ENCODE results near the gene SENP6.

SENP6 gene

DNA sequence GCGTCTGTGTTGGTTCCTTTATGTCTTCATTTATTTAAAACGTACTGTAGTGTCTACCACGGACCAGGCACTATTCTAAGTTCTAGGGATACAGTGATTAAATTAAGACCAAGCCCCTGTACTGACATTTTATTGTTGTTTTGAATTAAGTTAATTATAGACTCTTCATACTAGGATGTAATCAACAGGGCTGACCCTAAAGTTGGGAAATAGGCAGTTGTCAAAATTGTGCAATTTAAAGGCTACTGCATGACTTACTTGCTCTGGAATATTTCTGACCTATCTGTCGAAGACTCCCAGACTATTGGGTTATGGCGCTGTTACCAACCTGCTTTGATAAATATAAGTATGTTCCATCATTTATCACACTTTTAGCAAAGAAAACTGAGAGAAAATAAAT, 154.0 kb downstream of the SENP6 start:
- TF ChIP-seq, protein P1, sequence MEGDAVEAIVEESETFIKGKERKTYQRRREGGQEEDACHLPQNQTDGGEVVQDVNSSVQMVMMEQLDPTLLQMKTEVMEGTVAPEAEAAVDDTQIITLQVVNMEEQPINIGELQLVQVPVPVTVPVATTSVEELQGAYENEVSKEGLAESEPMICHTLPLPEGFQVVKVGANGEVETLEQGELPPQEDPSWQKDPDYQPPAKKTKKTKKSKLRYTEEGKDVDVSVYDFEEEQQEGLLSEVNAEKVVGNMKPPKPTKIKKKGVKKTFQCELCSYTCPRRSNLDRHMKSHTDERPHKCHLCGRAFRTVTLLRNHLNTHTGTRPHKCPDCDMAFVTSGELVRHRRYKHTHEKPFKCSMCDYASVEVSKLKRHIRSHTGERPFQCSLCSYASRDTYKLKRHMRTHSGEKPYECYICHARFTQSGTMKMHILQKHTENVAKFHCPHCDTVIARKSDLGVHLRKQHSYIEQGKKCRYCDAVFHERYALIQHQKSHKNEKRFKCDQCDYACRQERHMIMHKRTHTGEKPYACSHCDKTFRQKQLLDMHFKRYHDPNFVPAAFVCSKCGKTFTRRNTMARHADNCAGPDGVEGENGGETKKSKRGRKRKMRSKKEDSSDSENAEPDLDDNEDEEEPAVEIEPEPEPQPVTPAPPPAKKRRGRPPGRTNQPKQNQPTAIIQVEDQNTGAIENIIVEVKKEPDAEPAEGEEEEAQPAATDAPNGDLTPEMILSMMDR (IDR thresholded peaks at IDR 0.05; ENCODE audit: low read depth, low read length), result no peak
- DNase-seq (ENCODE audit: extremely low read depth, low read depth), result no peak

GRCh38 chr6:75757295-75757694, 155.6 kb downstream of the SENP6 start:
- TF ChIP-seq, protein P1 (IDR thresholded peaks at IDR 0.05; ENCODE audit: low read depth, low read length), result no peak
- DNase-seq (ENCODE audit: extremely low read depth, low read depth), result no peak

DNA sequence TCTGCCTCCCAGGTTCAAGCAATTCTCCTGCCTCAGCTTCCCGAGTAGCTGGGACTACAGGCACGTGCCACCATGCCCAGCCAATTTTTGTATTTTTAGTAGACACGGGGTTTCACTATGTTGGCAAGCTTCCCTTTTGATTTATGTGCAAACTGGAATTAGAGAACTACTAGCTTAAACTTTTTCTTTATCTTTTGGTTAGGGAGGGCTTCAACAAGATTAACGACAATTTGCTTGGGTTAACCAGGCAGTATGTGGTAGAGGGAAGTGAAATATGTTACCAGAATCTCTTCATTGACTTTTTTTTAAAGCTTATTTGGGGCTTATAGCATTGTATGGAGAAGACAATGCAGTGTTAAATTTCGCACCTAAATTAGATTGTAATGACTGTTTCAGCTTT, 156.4 kb downstream of the SENP6 start:
- TF ChIP-seq, protein P1 (IDR thresholded peaks at IDR 0.05; ENCODE audit: low read depth, low read length), result no peak
- DNase-seq (ENCODE audit: extremely low read depth, low read depth), result no peak

- DNase-seq (ENCODE audit: extremely low read depth, low read depth), result no peak
- TF ChIP-seq, protein P1 (IDR thresholded peaks at IDR 0.05; ENCODE audit: low read depth, low read length), result no peak
Measured at GRCh38 chr6:75759207-75759606, 157.5 kb downstream of the SENP6 start.

GRCh38 chr6:75760320-75760719, 158.6 kb downstream of the SENP6 start:
- no peak for DNase-seq (ENCODE audit: extremely low read depth, low read depth)
- TF ChIP-seq, protein P1 (IDR thresholded peaks at IDR 0.05; ENCODE audit: low read depth, low read length), result no peak

- TF ChIP-seq, protein P1 (IDR thresholded peaks at IDR 0.05; ENCODE audit: low read depth, low read length), result no peak
- no peak for DNase-seq (ENCODE audit: extremely low read depth, low read depth)
Measured at GRCh38 chr6:75761489-75761888, 159.8 kb downstream of the SENP6 start.

DNA sequence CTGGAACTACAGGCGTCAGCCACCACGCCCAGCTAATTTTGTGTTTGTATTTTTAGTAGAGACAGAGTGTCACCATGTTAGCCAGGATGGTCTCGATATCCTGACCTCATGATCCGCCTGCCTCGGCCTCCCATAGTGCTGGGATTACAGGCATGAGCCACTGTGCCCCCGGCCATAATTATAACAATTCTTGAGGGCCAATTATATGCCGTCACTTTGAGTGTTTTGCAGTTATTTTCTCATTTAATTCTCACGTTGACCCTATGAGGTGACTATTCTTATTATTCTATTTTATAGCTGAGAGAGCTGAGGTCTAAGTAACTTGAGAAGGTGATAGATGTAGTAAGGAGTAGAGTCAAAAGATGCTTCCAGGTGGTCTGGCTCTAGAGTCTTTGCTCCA, 160.4 kb downstream of the SENP6 start:
- TF ChIP-seq, protein P1 (IDR thresholded peaks at IDR 0.05; ENCODE audit: low read depth, low read length), result no peak
- DNase-seq (ENCODE audit: extremely low read depth, low read depth), result no peak

Data from AG09319 (cell line).